ENCODE results near the gene SOX15. TPM values are rescaled to one million over a fixed set of nuclear protein-coding genes. Genes with fewer than 3 reads are reported as not detected.

Gene SOX15
- total and polyA plus RNA-seq, 10 of the 15 experiments (the other 5 are each of a cell fraction or from before 2014, with no cell fraction given), result 0.06 to 0.53 (median 0.16) TPM; not detected in 2

- TF ChIP-seq USF1 (IDR thresholded peaks at IDR 0.05; ENCODE audit: borderline replicate concordance, extremely low read length, insufficient read depth, low read depth, low read length) (peak; percentile 94), HDAC6 (IDR thresholded peaks at IDR 0.05; ENCODE audit: unreplicated experiment) (no peak), SRF (IDR thresholded peaks at IDR 0.05; ENCODE audit: low read depth in 2 of 2, low read length in 2 of 2) (no peak), SIX5 (IDR thresholded peaks at IDR 0.05; ENCODE audit: low read depth, low read length, severe bottlenecking) (peak; percentile 51), RELA (IDR thresholded peaks at IDR 0.05; ENCODE audit: borderline replicate concordance, partially characterized antibody) (peak; percentile 77), SIN3A (IDR thresholded peaks at IDR 0.05; ENCODE audit: low read depth, low read length) (peak; percentile 80), BMI1 (IDR thresholded peaks at IDR 0.05; ENCODE audit: borderline replicate concordance) (no peak), TARDBP (IDR thresholded peaks at IDR 0.05; ENCODE audit: borderline replicate concordance) (no peak), PML (IDR thresholded peaks at IDR 0.05; ENCODE audit: low read length) (no peak; the same call in 1 of the 2 replicates), KDM1A (IDR thresholded peaks at IDR 0.05; ENCODE audit: borderline replicate concordance) (no peak), ZBED1 (IDR thresholded peaks at IDR 0.05; ENCODE audit: borderline replicate concordance) (no peak), POU2F2 (IDR thresholded peaks at IDR 0.05; ENCODE audit: borderline replicate concordance, low read depth, low read length) (no peak), CUX1 (IDR thresholded peaks at IDR 0.05; ENCODE audit: insufficient replicate concordance, low read depth, low read length) (no peak), RCOR1 (conservative IDR thresholded peaks at IDR 0.05; ENCODE audit: low read depth, low read length) (0 out of 2 replicates have a peak, but pooled peaks have one; percentile 52), PAX5 (IDR thresholded peaks at IDR 0.05; ENCODE audit: borderline replicate concordance, low read depth, low read length) (0 out of 2 replicates have a peak, but pooled peaks have one; percentile 32), SKIL (IDR thresholded peaks at IDR 0.05; ENCODE audit: low read depth, poor library complexity, severe bottlenecking) (no peak), CHD2 (IDR thresholded peaks at IDR 0.05; ENCODE audit: borderline replicate concordance, low read depth, low read length) (no peak), IKZF1 (conservative IDR thresholded peaks at IDR 0.05) (no peak), SUZ12 (IDR thresholded peaks at IDR 0.05; ENCODE audit: unreplicated experiment) (no peak), YY1 (IDR thresholded peaks at IDR 0.05; ENCODE audit: low read depth, low read length) (peak; percentile 97), E2F4 (IDR thresholded peaks at IDR 0.05; ENCODE audit: low read depth, low read length) (no peak), WRNIP1 (IDR thresholded peaks at IDR 0.05; ENCODE audit: borderline replicate concordance, low read depth, low read length) (no peak), MAX (IDR thresholded peaks at IDR 0.05; ENCODE audit: low read depth, low read length) (peak; percentile 100)
Observed at GRCh38 chr17:7572338-7572587, 17.6 kb downstream of the SOX15 start (continued).
